ENCODE measurements around the gene TCF4. TPM values are rescaled to one million over a fixed set of nuclear protein-coding genes. Genes with fewer than 3 reads are reported as not detected.

The TCF4 gene
- total and polyA plus RNA-seq, 4 donors = 4.3 to 15.3 (median 11.5) TPM

DNA sequence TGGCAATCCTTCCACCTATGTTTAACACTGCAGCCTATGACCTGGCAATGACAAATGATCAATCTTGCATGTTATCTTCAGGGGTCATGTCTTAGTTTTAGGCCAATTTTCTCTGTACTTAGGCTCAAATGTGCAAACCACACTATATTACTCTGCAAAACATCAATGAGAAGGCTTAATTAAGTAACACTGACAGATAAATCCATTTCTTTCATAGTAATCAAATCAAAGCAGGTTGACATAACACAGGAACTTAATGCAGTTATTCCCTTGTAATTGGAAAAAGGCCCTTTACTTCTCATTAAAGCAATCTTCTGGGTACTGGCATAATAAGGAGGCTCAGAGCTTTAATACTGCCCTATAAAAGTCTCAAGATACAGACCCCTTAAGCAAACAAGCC is 114.4 kb downstream of the TCF4 start (continued):
- TF ChIP-seq EGR1 (IDR thresholded peaks at IDR 0.05; ENCODE audit: low read depth in 2 of 2) = no peak
- no peak for TF ChIP-seq FOXA1 (IDR thresholded peaks at IDR 0.05)
- TF ChIP-seq, protein P1, sequence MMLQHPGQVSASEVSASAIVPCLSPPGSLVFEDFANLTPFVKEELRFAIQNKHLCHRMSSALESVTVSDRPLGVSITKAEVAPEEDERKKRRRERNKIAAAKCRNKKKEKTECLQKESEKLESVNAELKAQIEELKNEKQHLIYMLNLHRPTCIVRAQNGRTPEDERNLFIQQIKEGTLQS (IDR thresholded peaks at IDR 0.05) = no peak
- no peak for TF ChIP-seq NR2F2 (IDR thresholded peaks at IDR 0.05)
- TF ChIP-seq ZBTB33 (IDR thresholded peaks at IDR 0.05) = no peak
- no peak for TF ChIP-seq SP1 (IDR thresholded peaks at IDR 0.05)
- no peak for TF ChIP-seq HNF4G (IDR thresholded peaks at IDR 0.05)
- TF ChIP-seq YY1 (IDR thresholded peaks at IDR 0.05) = no peak
- no peak for TF ChIP-seq GABPA (IDR thresholded peaks at IDR 0.05 in 1 of 2, conservative IDR thresholded peaks at IDR 0.05 in 1 of 2)
- no peak for TF ChIP-seq FOXA2 (IDR thresholded peaks at IDR 0.05)

DNA sequence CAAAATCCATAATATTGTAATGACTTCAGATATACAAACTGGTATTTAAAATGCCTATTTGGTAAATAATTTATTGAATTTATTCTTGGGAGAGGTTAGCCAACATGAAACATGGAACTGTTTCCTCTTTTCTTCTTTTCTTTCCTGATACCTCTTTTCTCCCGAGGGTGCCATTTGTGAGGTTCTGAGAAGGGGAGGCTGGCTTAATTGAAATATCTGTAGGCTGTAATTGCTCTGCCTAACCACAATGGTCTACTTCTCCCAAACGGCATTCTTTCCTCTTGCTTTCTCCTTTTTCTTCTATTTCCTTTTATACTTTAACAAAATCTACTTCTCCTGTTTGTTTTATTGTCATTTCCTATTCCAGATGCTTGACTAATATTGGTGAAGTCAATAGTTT is 114.9 kb downstream of the TCF4 start:
- Histone ChIP-seq H3K9me3 (ENCODE audit: control insufficient read depth in 4 of 4, low read length in 3 of 4) (no peaks in the 10 kb centered on the region), H3K4me1 (ENCODE audit: control insufficient read depth in 4 of 4, insufficient read depth in 4 of 4, low read length in 3 of 4) (peaks cover 0 to 11% (median 2%) of the 10 kb centered on the region in 4 donors), H3K27me3 (ENCODE audit: control insufficient read depth in 4 of 4, insufficient read depth in 4 of 4, low read length in 3 of 4) (no peaks in the 10 kb centered on the region), H3K36me3 (ENCODE audit: control insufficient read depth in 4 of 4, insufficient read depth in 3 of 4, low read depth in 1 of 4, low read length in 3 of 4) (no peaks in the 10 kb centered on the region), H3K9ac (ENCODE audit: low read depth in 1 of 2, low read length in 2 of 2) (no peak overlapping the region), H3K27ac (ENCODE audit: low read depth in 1 of 2, low read length in 2 of 2) (no peak overlapping the region), H3K4me3 (ENCODE audit: low read depth in 1 of 3, low read length in 3 of 3) (no peak overlapping the region)
- 76% methylated on average over 2 of the region's 2 CpGs for WGBS
- DNase-seq (ENCODE audit: low spot score) = no peak
- TF ChIP-seq RXRA (IDR thresholded peaks at IDR 0.05) = no peak
- TF ChIP-seq GABPA (IDR thresholded peaks at IDR 0.05 in 1 of 2, conservative IDR thresholded peaks at IDR 0.05 in 1 of 2) = no peak
- TF ChIP-seq ZBTB33 (IDR thresholded peaks at IDR 0.05) = no peak
- no peak for TF ChIP-seq FOXA2 (IDR thresholded peaks at IDR 0.05)
- TF ChIP-seq MAX (IDR thresholded peaks at IDR 0.05) = no peak
- TF ChIP-seq, protein P2, sequence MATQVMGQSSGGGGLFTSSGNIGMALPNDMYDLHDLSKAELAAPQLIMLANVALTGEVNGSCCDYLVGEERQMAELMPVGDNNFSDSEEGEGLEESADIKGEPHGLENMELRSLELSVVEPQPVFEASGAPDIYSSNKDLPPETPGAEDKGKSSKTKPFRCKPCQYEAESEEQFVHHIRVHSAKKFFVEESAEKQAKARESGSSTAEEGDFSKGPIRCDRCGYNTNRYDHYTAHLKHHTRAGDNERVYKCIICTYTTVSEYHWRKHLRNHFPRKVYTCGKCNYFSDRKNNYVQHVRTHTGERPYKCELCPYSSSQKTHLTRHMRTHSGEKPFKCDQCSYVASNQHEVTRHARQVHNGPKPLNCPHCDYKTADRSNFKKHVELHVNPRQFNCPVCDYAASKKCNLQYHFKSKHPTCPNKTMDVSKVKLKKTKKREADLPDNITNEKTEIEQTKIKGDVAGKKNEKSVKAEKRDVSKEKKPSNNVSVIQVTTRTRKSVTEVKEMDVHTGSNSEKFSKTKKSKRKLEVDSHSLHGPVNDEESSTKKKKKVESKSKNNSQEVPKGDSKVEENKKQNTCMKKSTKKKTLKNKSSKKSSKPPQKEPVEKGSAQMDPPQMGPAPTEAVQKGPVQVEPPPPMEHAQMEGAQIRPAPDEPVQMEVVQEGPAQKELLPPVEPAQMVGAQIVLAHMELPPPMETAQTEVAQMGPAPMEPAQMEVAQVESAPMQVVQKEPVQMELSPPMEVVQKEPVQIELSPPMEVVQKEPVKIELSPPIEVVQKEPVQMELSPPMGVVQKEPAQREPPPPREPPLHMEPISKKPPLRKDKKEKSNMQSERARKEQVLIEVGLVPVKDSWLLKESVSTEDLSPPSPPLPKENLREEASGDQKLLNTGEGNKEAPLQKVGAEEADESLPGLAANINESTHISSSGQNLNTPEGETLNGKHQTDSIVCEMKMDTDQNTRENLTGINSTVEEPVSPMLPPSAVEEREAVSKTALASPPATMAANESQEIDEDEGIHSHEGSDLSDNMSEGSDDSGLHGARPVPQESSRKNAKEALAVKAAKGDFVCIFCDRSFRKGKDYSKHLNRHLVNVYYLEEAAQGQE (IDR thresholded peaks at IDR 0.05) = no peak
- TF ChIP-seq, protein P1 (IDR thresholded peaks at IDR 0.05) = no peak
- TF ChIP-seq HNF4G (IDR thresholded peaks at IDR 0.05) = no peak
- TF ChIP-seq FOXA1 (IDR thresholded peaks at IDR 0.05) = no peak
- TF ChIP-seq TAF1 (conservative IDR thresholded peaks at IDR 0.05) = no peak
- TF ChIP-seq NR2F2 (IDR thresholded peaks at IDR 0.05) = no peak
- no peak for TF ChIP-seq SP1 (IDR thresholded peaks at IDR 0.05)
- no peak for TF ChIP-seq CTCF (IDR thresholded peaks at IDR 0.05; ENCODE audit: low read depth, low read length, missing input control)
- TF ChIP-seq EGR1 (IDR thresholded peaks at IDR 0.05; ENCODE audit: low read depth in 2 of 2) = no peak
- TF ChIP-seq HNF4A (conservative IDR thresholded peaks at IDR 0.05) = no peak
- TF ChIP-seq RAD21 (IDR thresholded peaks at IDR 0.05) = no peak
